ENCODE data around the gene SLC25A3. TPM values are rescaled to one million over a fixed set of nuclear protein-coding genes. Genes with fewer than 3 reads are reported as not detected.

The SLC25A3 gene
- total RNA-seq, 1 donor, result 620 TPM

Small RNA genes within 50 kb of the gene (small RNA-seq; reads per million reads assigned to genes)
- gene SNORA53, result 73.9 reads per million, percentile 96 among the genes with 10 or more reads in this experiment

Other genes with a start within 250 kb of the SLC25A3 start
- 89.2 and 124 TPM in 2 replicates for gene TMPO, start 78.1 kb upstream of the SLC25A3 start, total RNA-seq
- 61.5 and 90.7 TPM in 2 replicates for gene IKBIP, start 51.1 kb downstream of the SLC25A3 start, total RNA-seq
- gene APAF1, start 51.6 kb downstream of the SLC25A3 start, total RNA-seq, result 17.7 and 40.2 TPM in 2 replicates